ENCODE measurements around the gene PGAP2.

PGAP2 gene

GRCh38 chr11:3827434-3828186 is 19.2 kb downstream of the PGAP2 start:
- Histone ChIP-seq H3K4me1 (no peaks in the 10 kb centered on the region), H3K36me3 (no peaks in the 10 kb centered on the region)
- no peak for DNase-seq

GRCh38 chr11:3830088-3830487 is 21.7 kb downstream of the PGAP2 start:
- Histone ChIP-seq H3K27me3 (no peaks in the 10 kb centered on the region), H3K36me3 (no peaks in the 10 kb centered on the region), H3K4me1 (no peaks in the 10 kb centered on the region), H3K9me3 (no peaks in the 10 kb centered on the region), H3K4me3 (ENCODE audit: low read depth, low read length) (no peak overlapping the region)
- no peak for DNase-seq
- TF ChIP-seq CTCF (IDR thresholded peaks at IDR 0.05; ENCODE audit: low read depth, low read length) = no peak

More at GRCh38 chr11:3827434-3828186, 19.2 kb downstream of the PGAP2 start:
- Histone ChIP-seq H3K4me3 (ENCODE audit: low read depth, low read length) (no peak overlapping the region), H3K27me3 (no peaks in the 10 kb centered on the region), H3K9me3 (no peaks in the 10 kb centered on the region)
- no peak for TF ChIP-seq CTCF (IDR thresholded peaks at IDR 0.05; ENCODE audit: low read depth, low read length)

GRCh38 chr11:3830730-3831129 is 22.4 kb downstream of the PGAP2 start:
- Histone ChIP-seq H3K36me3 (no peaks in the 10 kb centered on the region), H3K4me3 (ENCODE audit: low read depth, low read length) (no peak overlapping the region), H3K4me1 (no peaks in the 10 kb centered on the region), H3K27me3 (no peaks in the 10 kb centered on the region), H3K9me3 (no peaks in the 10 kb centered on the region)
- DNase-seq = no peak
- no peak for TF ChIP-seq CTCF (IDR thresholded peaks at IDR 0.05; ENCODE audit: low read depth, low read length)

GRCh38 chr11:3831378-3832239 is 23.2 kb downstream of the PGAP2 start:
- Histone ChIP-seq H3K4me1 (no peaks in the 10 kb centered on the region), H3K4me3 (ENCODE audit: low read depth, low read length) (no peak overlapping the region), H3K9me3 (no peaks in the 10 kb centered on the region), H3K36me3 (no peaks in the 10 kb centered on the region), H3K27me3 (no peaks in the 10 kb centered on the region)
- DNase-seq = no peak
- no peak for TF ChIP-seq CTCF (IDR thresholded peaks at IDR 0.05; ENCODE audit: low read depth, low read length)

- H3K36me3 ChIP-seq = no peaks in the 10 kb centered on the region
- no peak for TF ChIP-seq CTCF (IDR thresholded peaks at IDR 0.05; ENCODE audit: low read depth, low read length)
These were observed 24.5 kb downstream of the PGAP2 start for GRCh38 chr11:3832816-3833215.

GRCh38 chr11:3833449-3833848 is 25.1 kb downstream of the PGAP2 start:
- Histone ChIP-seq H3K36me3 (no peaks in the 10 kb centered on the region), H3K4me3 (ENCODE audit: low read depth, low read length) (no peak overlapping the region)

More at GRCh38 chr11:3832816-3833215, 24.5 kb downstream of the PGAP2 start:
- no peak for DNase-seq
- Histone ChIP-seq H3K4me3 (ENCODE audit: low read depth, low read length) (no peak overlapping the region), H3K27me3 (no peaks in the 10 kb centered on the region), H3K9me3 (no peaks in the 10 kb centered on the region), H3K4me1 (no peaks in the 10 kb centered on the region)

More at GRCh38 chr11:3833449-3833848, 25.1 kb downstream of the PGAP2 start:
- Histone ChIP-seq H3K4me1 (no peaks in the 10 kb centered on the region), H3K27me3 (no peaks in the 10 kb centered on the region), H3K9me3 (no peaks in the 10 kb centered on the region)
- no peak for DNase-seq
- TF ChIP-seq CTCF (IDR thresholded peaks at IDR 0.05; ENCODE audit: low read depth, low read length) = no peak
